Ovary (tissue), 9 donors: ENCODE measurements around the gene KCNJ6. TPM values are rescaled to one million over a fixed set of nuclear protein-coding genes. Genes with fewer than 3 reads are reported as not detected.

Source experiments
- DNase-seq, 5 donors: peaks; one replicate each; pipeline ENCODE4 v3.0.0-alpha.2; 2019 to 2020
- H3K27ac ChIP-seq, 2 donors: fragments of 200-600 bp; one replicate each; pipeline versions ENCODE4 v1.5.1 to v1.8.0; 2019 to 2022
- H3K27me3 ChIP-seq: fragments of 200-600 bp; one replicate; pipeline ENCODE4 v1.8.0; 2022
- H3K36me3 ChIP-seq: fragments of 200-600 bp; sonication (generic); one replicate; pipeline ENCODE4 v1.5.1; 2019
- H3K4me1 ChIP-seq: one replicate; pipeline ENCODE4 v1.8.1; 2013; ENCODE audit warnings: mild to moderate bottlenecking, moderate library complexity; ENCODE audit not compliant: insufficient read depth
- H3K4me3 ChIP-seq: fragments of 200-600 bp; sonication (generic); one replicate; pipeline ENCODE4 v1.5.1; 2017
- H3K9me3 ChIP-seq, 2 donors: fragments of 200-600 bp in 1 of 2; sonication (generic) in 1 of 2; one replicate each; pipeline versions ENCODE4 v1.5.1 to v1.8.1; 2013 to 2019; ENCODE audit warnings: mild to moderate bottlenecking in 1 of 2, moderate library complexity in 1 of 2
- CTCF ChIP-seq, 3 donors: fragments of 450-650 bp in 2 of 3; fragments of 200-600 bp in 1 of 3; IDR thresholded peaks; one replicate each; pipeline versions ENCODE4 v1.5.1 to v1.8.0; 2016 to 2022; ENCODE audit warnings: antibody characterized with exemption in 3 of 3, mild to moderate bottlenecking in 1 of 3
- EP300 ChIP-seq: sonication (generic); formaldehyde crosslinking; IDR thresholded peaks from one replicate; pipeline ENCODE4 v1.6.1; 2017; ENCODE audit warnings: antibody characterized with exemption
- POLR2A ChIP-seq: fragments of 450-650 bp; IDR thresholded peaks from one replicate; pipeline ENCODE4 v1.6.1; 2017; ENCODE audit warnings: antibody characterized with exemption, mild to moderate bottlenecking, moderate library complexity
- WGBS, 3 donors: extraction: QIAGEN DNeasy Blood & Tissue Kit in 1 of 3; methylation state at CpG; one replicate each; pipeline versions ENCODE4 v1.1.5 to v1.1.7; 2013 to 2017; 5-methylcytosine and 5-hydroxymethylcytosine counted together
- intact Hi-C, 4 donors: fragments of 100-400 bp; cut with DNase I; formaldehyde crosslinking; loops; one replicate each; pipeline versions ENCODE4 v1.11.0 to v1.15.1; 2022 to 2023
- polyA plus RNA-seq, 2 donors: library from polyadenylated mRNA; stranded (reverse); fragments of 200-250 nt in 1 of 2; fragments of 350-450 nt in 1 of 2; fragmentation: Illumina TruSeq in 1 of 2; extraction: RNeasy Lipid Tissue Mini Kit (QIAGEN cat#74804) in 1 of 2; gene quantifications; one replicate each; pipeline ENCODE4 v1.2.3, GENCODE V29; 2013 to 2014
- total RNA-seq, 7 donors: library from RNA; depleted of rRNA in 2 of 7; stranded (reverse); fragments of >200 nt in 2 of 7; fragmentation: NEBNext Ultra II Directional in 3 of 7; extraction: Animal tissue kit (Norgen Biotek cat#: 25700) in 3 of 7; gene quantifications; one replicate each; pipeline versions ENCODE4 v1.1.0 to v1.2.4, GENCODE V29; 2016 to 2023
- donor health status: DM: no; HTN: no; CAD: no; lungs with moderate emphysema.
- donor health status: DM: no; HTN: no; CAD: no.
- donor health status: Bipolar disorder and iron deficiency.
- donor health status: DM: yes; HTN: yes; CAD: no.
- donor health status: DM: no; HTN: no; CAD: no.
- donor health status: DM: yes; HTN: yes; CAD: no.

Gene KCNJ6
- total and polyA plus RNA-seq, 9 donors = 0.01 TPM; not detected in 8

DNA sequence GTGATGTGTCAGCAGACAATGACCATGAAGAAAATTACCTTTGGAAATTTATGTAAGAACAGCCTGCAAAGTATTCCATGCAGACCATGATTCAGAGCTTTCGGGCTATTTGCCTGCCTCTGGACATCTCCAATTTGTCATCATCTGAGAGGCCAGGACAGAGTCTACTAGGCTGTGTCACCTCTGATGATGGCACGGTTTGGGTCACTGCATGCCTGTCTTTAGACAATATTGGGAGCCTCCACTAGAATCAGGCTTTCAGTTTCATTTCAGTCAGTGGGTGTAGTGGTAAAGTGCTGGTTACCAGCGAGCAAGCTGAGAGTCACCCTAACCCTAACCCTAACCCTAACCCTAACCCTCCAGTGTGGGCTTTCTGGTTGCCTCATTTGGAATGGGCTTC, 80.8 kb downstream of the KCNJ6 start:
- Histone ChIP-seq H3K36me3 (no peaks in the 10 kb centered on the region), H3K4me3 (no peak overlapping the region), H3K27ac (no peak overlapping the region), H3K9me3 (no peaks in the 10 kb centered on the region), H3K27me3 (no peaks in the 10 kb centered on the region), H3K4me1 (no peaks in the 10 kb centered on the region)
- TF ChIP-seq EP300 = no peak
- no peak for DNase-seq
- intact Hi-C loops = no loop called here
- WGBS, 3 donors = 71 to 81% (median 72%) methylated on average over 3 of the region's 3 CpGs

- no peak overlapping the region for H3K27ac ChIP-seq
- no peaks in the 10 kb centered on the region for H3K36me3 ChIP-seq
- H3K4me1 ChIP-seq = no peaks in the 10 kb centered on the region
- H3K4me3 ChIP-seq = no peak overlapping the region
- no peaks in the 10 kb centered on the region for H3K27me3 ChIP-seq
- 77 to 82% (median 79%) methylated on average over 6 of the region's 6 CpGs for WGBS, 3 donors
- intact Hi-C loops = no loop called here
- DNase-seq = no peak
- no peaks in the 10 kb centered on the region for H3K9me3 ChIP-seq
- TF ChIP-seq CTCF (IDR thresholded peaks at IDR 0.05) = no peak
- no peak for TF ChIP-seq EP300
- no peak for TF ChIP-seq POLR2A
Measured at GRCh38 chr21:37833301-37833700, 83.0 kb downstream of the KCNJ6 start.

GRCh38 chr21:37829447-37829846, 86.8 kb downstream of the KCNJ6 start:
- Histone ChIP-seq H3K4me3 (no peak overlapping the region), H3K36me3 (no peaks in the 10 kb centered on the region), H3K27ac (no peak overlapping the region), H3K4me1 (no peaks in the 10 kb centered on the region), H3K9me3 (no peaks in the 10 kb centered on the region), H3K27me3 (no peaks in the 10 kb centered on the region)
- TF ChIP-seq POLR2A = no peak
- intact Hi-C loops = no loop called here
- WGBS, 3 donors = 77 to 84% (median 80%) methylated on average over 4 of the region's 4 CpGs
- DNase-seq = no peak

GRCh38 chr21:37828991-37829390, 87.3 kb downstream of the KCNJ6 start:
- intact Hi-C loops = no loop called here
- no peaks in the 10 kb centered on the region for H3K4me1 ChIP-seq

GRCh38 chr21:37828556-37828955, 87.7 kb downstream of the KCNJ6 start:
- Histone ChIP-seq H3K4me1 (no peaks in the 10 kb centered on the region), H3K9me3 (no peaks in the 10 kb centered on the region), H3K36me3 (no peaks in the 10 kb centered on the region), H3K27ac (no peak overlapping the region), H3K27me3 (no peaks in the 10 kb centered on the region), H3K4me3 (no peak overlapping the region)
- WGBS, 3 donors = 56 to 67% (median 61%) methylated on average over 9 of the region's 9 CpGs
- intact Hi-C loops = no loop called here
- TF ChIP-seq CTCF (IDR thresholded peaks at IDR 0.05) (no peak), EP300 (no peak), POLR2A (no peak)
- no peak for DNase-seq

More at GRCh38 chr21:37828991-37829390, 87.3 kb downstream of the KCNJ6 start:
- Histone ChIP-seq H3K27me3 (no peaks in the 10 kb centered on the region), H3K27ac (no peak overlapping the region), H3K36me3 (no peaks in the 10 kb centered on the region), H3K4me3 (no peak overlapping the region), H3K9me3 (no peaks in the 10 kb centered on the region)
- no peak for DNase-seq
- 44 to 67% (median 50%) methylated on average over 6 of the region's 6 CpGs for WGBS, 3 donors
- TF ChIP-seq CTCF (IDR thresholded peaks at IDR 0.05) = no peak
- no peak for TF ChIP-seq POLR2A
- TF ChIP-seq EP300 = no peak

GRCh38 chr21:37827913-37828312, 88.3 kb downstream of the KCNJ6 start:
- TF ChIP-seq CTCF (IDR thresholded peaks at IDR 0.05) (no peak), EP300 (no peak), POLR2A (no peak)
- Histone ChIP-seq H3K27me3 (no peaks in the 10 kb centered on the region), H3K27ac (no peak overlapping the region), H3K4me3 (no peak overlapping the region), H3K36me3 (no peaks in the 10 kb centered on the region), H3K9me3 (no peaks in the 10 kb centered on the region), H3K4me1 (no peaks in the 10 kb centered on the region)
- 63 to 73% (median 73%) methylated on average over 6 of the region's 6 CpGs for WGBS, 3 donors
- DNase-seq = no peak
- intact Hi-C loops = no loop called here
